PFSK-1 (cell line): ENCODE results near the gene CHRNG.

Experiments used
- FOXP2 ChIP-seq: optimal IDR thresholded peaks from 2 replicates; pipeline ENCODE3; 2011; ENCODE audit warnings: borderline replicate concordance, control low read depth, inconsistent platforms; ENCODE audit not compliant: insufficient read depth; ENCODE audit errors: extremely low read length, extremely low read depth
- POLR2AphosphoS5 ChIP-seq: IDR thresholded peaks from 2 replicates; pipeline ENCODE4 v1.6.1; 2012; ENCODE audit warnings: low read depth, mild to moderate bottlenecking, control low read depth, low read length, moderate library complexity
- SIN3A ChIP-seq: IDR thresholded peaks from 2 replicates; pipeline ENCODE4 v1.6.1; 2012; ENCODE audit warnings: mild to moderate bottlenecking, low read length, moderate library complexity, borderline replicate concordance; ENCODE audit not compliant: insufficient read depth
- TAF1 ChIP-seq: IDR thresholded peaks from 2 replicates; pipeline ENCODE4 v1.6.1; 2012; ENCODE audit warnings: low read length, control low read depth, borderline replicate concordance; ENCODE audit not compliant: insufficient read depth
- TF ChIP-seq, protein P1 (sequence below), 2 experiments: IDR thresholded peaks; 2 replicates each; pipeline versions ENCODE4 v1.6.1 to v1.8.0; 2011 to 2012; ENCODE audit warnings: low read depth in 2 of 2, low read length in 2 of 2, control low read depth in 1 of 2, inconsistent platforms in 1 of 2, mild to moderate bottlenecking in 1 of 2, moderate library complexity in 1 of 2; ENCODE audit not compliant: insufficient read depth in 1 of 2

DNA sequence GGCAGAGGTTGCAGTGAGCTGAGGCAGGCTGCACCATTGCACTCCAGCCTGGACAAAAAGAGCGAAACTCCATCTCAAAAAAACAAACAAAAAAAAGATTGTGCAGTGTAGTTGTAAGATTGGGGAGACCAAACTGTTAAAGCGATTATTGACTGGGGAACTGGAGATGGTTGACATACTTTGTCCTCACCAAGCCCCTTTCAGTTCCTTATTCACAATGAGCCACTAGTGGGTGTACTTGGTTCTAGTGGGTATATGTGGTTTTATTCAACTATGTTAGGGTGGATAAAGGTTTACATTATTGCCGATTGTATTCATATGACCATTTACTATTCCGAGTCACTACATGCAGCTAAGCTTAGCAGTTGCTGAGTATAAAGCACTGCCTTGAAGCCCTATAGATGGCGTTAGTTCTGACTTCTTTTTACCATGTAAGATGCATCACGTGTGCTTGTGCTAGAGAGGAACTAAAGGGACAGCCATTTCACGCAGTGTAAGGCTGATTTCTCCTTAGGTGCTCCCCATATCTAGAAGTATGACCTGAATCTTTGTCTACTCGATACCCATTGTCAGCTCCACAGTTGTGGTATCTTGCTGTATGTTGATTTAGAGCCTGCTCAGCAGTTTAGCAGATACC lies 23.1 kb downstream of the CHRNG start:
- TF ChIP-seq, protein P1, sequence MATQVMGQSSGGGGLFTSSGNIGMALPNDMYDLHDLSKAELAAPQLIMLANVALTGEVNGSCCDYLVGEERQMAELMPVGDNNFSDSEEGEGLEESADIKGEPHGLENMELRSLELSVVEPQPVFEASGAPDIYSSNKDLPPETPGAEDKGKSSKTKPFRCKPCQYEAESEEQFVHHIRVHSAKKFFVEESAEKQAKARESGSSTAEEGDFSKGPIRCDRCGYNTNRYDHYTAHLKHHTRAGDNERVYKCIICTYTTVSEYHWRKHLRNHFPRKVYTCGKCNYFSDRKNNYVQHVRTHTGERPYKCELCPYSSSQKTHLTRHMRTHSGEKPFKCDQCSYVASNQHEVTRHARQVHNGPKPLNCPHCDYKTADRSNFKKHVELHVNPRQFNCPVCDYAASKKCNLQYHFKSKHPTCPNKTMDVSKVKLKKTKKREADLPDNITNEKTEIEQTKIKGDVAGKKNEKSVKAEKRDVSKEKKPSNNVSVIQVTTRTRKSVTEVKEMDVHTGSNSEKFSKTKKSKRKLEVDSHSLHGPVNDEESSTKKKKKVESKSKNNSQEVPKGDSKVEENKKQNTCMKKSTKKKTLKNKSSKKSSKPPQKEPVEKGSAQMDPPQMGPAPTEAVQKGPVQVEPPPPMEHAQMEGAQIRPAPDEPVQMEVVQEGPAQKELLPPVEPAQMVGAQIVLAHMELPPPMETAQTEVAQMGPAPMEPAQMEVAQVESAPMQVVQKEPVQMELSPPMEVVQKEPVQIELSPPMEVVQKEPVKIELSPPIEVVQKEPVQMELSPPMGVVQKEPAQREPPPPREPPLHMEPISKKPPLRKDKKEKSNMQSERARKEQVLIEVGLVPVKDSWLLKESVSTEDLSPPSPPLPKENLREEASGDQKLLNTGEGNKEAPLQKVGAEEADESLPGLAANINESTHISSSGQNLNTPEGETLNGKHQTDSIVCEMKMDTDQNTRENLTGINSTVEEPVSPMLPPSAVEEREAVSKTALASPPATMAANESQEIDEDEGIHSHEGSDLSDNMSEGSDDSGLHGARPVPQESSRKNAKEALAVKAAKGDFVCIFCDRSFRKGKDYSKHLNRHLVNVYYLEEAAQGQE (IDR thresholded peaks at IDR 0.05; ENCODE audit: insufficient read depth in 1 of 2, low read depth in 2 of 2, low read length in 2 of 2): no peak
- TF ChIP-seq FOXP2 (no peak), POLR2AphosphoS5 (no peak), TAF1 (no peak), SIN3A (no peak)
